G401.6 (cell line): ENCODE measurements around the gene ADAMTS2.

ENCODE experiments used
- FAIRE-seq: peaks from 2 replicates; lab custom pipeline; 2012; peaks lifted over from hg19 to GRCh38; lab: Jason Lieb, UNC

Gene ADAMTS2

DNA sequence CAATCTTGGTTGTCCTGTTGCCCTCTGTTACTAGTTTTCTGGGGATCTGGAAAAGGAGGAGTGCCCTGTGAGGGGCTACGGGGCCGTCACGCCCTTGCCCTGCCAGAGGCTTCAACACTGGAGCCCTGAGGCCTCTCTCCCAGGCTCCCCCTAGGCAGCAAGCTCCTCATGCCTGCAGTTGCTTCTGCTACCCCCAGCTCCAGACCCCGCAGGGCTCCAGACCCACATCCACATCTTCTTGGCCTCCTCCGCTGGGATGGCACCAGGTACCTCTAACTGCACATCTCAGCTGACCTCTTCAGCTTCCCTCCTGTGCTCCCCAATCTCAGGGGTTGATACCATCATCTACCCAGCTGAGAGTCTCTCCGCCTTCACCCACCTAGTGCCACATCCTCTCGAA lies 169.1 kb downstream of the ADAMTS2 start:
- FAIRE-seq = no peak

DNA sequence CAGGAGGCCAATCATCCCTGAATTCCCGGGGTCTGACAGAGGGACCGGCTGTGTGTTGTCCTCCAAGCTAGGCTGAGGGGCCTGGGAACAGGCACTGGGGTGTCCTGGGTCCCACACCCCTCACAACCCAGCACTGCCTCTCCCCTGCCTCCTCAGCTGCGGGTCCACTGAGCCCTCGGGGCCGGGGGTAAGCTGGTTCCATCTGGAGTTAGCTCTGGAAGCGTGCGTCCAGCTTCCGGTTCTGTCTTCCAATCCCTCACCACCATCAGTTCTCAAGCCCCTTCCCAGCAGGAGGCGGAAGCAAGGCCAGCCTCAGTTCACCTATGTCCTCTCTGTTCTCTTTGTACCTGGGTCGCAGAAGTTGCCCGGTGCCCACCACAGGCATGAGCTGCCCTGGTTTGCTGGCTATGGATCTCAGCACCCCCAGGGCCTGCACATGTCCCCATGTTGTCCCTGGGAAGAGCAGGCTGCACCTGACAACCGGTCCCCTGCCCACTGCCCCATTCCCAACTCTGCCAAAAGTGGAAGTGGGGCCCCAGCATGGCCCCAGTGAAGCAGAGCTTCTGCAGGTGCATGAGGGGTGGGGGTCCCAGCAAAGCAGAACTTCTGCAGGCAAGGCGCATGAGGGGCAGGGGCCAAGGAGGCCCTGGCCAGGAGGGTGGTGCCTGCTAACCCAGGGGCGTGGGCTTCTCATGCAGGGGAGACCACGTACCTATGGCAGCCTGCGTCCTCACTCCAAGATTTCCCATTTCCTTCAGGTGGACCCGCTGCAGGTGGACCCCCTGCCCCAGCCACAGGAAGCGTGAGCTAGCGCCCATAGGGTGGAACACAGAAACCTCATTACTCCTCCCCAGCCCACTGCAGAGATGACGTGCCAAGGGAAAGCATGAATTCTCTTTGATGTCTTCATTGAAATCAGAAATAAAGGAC lies 173.2 kb downstream of the ADAMTS2 start:
- no peak for FAIRE-seq

DNA sequence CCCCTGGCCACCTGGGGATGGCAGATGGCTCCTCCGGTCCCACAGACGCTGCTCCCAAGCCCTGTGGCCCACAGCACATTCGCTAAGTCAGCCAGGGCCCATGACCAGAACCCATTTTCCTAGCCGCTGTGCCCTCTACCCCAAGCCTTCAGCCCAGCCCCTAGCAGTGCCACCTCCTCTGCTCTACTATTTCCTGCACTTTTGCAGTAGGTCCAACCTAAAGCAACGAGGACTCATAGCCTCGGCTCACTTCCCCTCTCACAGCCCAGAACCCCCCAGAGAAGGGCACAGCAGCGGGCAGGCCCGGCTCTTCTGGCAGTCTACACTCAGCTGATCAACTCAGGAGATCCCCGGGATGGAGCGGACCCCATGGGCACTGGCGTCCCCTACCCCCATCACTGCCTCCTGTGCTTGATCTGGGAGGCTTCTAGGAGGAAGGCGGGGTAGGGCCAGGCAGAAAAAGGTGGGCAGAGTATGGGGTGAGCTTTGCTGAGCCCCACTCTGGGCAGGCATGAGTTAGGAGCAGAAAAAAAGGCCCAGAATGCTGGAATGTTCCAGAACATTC lies 173.9 kb downstream of the ADAMTS2 start:
- no peak for FAIRE-seq

DNA sequence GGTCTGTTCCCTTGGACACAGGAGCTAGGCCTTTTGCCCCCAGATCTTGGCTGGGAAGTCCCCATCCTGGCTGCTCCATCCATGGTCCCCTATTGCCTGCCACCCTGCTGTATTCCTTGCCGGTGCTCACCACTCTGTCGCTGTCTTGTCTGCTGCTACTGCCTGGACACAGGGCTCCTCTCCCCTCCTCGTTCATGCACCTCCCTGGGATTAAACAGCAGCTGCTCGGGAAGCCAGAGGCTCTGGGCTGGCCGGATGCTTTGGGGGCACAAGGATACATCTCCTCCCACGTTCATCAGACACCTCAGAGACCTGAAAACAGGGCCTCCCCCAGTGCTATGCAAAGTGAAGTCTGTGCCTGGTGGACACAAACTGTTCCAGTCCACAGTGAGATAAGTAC lies 174.7 kb downstream of the ADAMTS2 start:
- FAIRE-seq = no peak

DNA sequence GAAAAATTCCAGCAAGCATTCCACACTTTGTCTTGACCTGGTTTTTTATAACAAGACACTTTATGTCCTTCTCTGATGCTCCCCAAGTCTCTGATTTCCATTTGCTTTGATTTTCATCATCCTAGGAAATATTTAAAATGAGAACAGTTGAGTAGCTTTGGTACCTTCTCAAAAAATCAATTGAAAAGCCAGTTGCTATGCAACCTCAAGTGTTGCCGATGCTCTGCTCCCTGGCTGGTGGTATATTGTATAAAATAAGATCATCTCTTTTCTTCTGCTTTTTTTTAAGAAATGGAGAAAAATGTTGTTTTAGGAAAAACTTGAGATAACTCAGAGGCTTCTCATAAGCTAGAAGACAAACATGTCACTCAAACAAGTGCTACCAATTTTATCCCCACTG lies 175.4 kb downstream of the ADAMTS2 start:
- FAIRE-seq = no peak

DNA sequence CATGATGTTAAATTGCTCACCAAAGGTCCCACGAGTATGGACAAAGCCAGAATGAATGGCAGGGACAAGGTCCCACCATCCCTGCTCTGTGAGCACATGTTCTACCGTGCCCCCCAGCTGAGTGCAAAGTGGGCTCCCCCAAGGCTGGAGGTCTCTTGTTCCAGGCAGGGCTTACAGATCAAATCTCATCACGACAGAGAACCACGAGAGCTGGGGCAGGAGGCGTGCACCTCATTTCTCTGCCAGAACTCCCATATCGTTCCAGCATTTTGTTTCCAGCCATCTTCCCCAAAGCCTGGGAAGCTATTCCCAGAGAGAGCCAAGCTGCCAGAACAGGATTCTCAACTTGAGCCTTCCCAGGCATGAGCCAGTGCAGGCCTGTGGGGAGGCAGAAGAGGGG lies 176.6 kb downstream of the ADAMTS2 start:
- no peak for FAIRE-seq

DNA sequence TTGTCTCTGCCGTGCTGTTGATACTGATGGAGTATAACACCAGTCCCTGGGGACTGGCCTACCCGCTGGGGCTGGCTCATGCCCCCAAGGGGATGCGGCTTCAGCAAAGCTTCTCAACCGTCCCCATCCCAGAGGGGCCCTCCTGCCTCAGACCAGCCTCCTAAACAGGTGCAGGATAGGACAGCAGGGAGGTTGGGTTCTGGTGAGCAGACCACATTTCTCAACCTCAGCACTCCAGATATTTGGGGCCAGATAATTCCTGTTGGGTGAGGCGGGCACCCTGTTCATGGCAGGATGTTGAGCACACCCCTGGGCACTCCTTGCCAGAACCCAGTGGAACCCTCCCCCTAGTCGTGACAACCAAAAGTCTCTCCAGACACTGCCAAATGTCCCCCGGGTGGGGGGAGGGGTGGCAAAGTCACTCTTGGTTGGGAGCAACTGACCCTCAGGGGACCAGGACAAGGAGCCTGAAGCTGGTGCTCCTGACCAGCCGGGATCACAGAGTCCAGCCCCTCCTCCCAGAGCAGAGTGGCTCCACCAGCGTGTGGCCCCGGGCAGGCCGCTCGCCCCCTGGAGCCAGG lies 177.3 kb downstream of the ADAMTS2 start:
- no peak for FAIRE-seq

DNA sequence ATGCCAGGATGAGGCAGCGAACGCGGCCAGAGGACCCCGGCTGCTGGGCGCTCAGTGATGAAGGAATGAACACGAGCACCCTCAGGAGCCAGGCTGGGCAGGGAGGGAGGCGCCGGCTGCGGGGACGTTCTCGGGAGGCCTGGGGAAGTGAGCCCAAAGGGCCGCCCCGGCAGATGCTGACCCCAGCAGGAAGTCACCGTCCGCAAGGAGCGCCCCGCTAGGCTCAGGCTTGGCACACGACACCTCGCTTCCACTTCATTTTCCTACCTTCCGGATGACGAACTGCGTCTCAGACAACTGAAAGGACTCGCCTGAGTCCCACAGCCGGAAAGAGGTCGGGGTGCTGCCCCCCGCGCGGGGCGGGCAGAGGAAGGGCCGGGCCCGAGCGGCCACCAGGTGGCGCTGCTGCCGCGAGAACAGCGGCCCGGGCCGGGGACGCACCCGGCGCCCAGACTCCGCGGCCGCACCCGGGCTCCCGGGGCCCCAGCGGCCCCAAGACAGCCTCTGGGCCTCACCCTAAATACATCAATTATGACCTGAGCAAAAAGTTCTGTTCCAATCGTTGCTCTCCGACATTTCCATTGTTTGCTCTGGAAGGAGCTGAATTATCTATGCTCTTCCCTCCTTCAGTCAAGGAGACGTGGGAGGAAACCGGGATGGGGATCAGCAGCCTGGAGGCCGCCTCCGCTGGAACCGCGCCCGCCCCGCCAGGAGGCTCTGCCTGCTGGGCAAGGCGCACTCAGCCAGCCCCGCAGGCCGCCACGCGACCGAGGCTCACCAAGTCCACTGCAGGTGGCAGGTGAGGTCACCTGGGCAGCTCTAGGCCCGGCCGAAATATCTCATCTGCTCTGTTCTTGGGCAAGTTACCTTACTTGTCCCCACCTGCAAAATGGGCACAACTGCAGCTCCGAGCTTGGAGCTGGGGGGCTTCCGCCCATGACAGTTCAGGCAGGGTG lies 178.1 kb downstream of the ADAMTS2 start:
- no peak for FAIRE-seq

DNA sequence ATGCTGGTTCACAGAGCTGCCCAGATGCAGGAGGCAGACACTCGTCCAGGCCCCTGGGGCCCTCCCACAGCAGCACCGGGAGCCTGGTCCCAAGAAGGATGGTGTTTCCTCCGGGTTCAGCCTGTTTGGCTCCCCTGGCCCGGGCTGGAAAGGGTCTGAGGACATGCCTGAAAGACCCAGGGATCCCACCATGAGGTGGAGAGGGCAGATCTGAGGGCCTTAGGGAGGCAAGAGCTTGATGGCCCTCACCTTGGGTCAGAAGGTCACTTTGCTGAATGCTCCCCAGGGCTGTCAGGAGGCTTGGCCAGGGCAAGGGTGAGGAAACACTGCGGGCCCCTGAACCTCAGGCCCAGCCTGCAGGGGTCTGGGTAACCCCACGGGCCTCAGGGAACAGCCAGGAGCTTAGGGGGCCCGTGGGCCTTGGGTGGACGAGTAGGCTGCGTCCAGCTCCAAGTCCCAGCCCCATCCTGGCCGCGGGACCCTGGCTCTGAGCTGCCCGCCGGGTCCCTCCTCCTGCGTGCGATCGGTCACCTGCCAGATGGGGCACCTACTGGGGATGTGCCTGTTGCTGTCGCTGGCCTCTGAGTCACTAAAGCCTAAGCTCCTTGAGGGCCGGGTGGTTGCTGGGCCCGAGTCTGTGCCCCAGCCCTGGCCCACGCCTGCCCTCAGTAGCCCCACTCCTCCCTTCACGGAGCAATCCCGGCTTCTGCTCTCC lies 178.9 kb downstream of the ADAMTS2 start:
- no peak for FAIRE-seq

DNA sequence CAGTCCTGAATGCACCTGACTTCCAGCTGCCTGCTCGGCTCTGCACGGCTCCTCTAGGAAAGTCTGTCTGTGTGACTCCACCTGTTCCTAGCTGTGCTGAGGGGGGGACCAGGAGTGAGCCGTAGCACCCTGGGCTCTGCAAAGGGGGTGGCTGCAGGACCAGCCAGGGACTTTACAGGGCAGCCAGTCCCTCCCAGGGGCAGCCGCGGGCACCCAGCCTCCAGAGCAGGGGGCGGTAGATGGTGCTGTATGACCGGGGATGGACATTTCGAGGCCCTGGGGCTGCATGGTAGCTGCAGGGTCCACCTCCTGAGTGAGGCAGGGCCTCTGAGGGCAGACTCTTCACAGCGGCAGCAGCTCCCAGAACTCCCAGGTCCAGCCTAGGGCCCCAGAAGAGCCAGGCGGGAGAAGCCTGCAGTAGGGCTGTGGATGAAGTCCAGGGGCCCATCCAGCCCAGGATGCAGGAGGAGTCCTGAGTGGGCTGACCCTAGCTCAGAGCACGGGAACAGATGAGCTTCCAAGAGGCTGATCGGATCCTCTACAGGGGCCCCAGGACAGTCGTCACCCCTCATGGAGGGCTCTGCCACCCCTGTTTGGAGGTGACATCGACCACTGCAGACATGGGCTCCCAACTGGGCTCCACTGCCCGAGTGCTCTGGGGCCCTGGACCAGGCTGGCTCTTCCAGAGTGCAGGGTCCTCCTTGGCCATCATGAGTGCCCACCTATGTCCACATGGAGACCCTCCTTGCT lies 179.7 kb downstream of the ADAMTS2 start:
- FAIRE-seq = no peak

DNA sequence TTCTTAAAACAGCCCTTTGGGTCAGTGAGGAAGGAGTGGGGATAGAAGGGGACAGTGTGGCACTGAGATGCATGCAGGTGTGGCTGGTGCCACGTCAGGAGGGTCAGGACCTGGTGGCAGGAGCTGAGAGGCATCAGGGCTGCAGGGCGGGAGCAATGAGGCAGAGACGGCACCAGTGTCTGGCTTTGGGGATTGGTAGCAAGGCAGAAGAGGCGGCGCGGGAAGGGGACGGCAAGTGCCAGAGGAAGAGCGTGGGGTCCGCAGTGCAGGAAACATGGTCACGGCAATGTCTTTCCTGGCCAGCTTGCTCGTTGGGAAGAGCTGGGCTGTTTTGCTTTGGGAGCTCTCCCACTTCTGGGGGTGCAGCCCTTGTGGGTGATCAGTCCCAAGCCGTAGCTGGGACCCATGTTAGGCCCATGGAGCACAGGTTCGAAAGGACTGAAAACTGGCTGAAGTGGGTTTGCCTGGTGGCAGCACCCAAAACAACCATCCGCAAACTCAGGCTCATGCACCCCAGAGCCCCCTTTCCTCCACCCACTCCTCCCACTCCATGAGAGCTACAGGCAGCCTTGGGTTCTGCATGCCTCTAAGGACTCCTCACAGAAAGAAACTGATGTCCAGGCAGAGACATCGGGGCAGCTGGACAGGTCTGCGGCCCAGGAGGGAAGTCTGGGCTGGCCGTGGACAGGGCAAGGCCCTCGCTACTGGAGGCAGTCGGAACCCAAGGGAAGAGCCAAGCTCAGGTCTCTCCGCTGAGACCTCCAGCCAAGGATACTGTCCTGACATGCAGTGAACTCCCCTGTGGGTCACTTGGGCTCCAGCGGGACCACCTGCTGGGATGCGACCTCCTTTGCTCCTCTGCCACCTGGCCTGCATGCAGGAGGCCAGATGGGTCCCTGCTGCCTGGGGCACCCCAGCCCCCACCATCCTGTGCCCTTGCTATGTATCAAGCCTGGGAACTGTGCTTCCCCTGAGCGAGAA lies 180.6 kb downstream of the ADAMTS2 start:
- no peak for FAIRE-seq

DNA sequence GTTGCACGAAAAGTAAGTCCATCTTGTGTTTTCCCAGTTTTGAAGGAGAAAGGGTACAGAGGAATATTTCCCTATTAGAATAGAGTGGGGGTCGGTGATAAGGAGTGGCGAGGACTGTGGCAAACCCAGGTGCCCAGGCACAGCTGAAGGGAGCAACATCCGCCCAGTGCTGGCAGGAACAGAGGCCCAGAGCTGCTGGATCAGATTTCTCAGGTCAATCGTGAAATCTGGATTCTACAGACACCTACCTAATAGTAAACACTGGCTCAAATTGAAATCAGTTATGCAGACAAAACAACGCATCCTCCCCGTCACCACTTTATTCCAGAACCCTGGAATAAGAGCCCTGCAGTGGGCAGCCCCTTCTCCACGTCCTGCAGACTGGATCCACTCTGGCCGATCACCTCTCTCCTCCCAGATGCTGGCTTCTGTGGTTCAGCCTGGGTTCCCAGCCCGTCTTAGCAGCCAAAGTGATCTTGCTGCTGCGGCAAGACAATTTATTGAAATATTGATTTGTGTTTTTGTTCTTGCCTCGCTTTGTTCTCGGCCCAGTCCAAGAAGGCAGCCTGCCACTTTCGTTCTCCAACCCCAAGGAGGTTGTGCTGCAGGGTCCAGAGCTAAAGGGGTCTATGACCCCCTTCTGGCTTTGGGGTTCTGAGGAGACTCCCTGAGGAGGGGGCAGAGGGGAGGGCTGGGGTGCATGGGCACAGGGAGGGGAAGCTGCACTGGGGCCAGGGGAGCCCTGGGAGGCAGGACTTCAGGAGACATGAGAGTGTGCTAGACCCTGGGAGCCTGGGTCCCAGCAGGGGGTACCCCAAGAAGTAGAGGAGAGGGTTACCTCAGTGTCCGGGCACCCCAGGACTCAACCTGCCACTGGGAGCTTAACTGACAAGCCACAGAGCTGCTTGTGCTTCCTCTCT lies 181.8 kb downstream of the ADAMTS2 start:
- no peak for FAIRE-seq

DNA sequence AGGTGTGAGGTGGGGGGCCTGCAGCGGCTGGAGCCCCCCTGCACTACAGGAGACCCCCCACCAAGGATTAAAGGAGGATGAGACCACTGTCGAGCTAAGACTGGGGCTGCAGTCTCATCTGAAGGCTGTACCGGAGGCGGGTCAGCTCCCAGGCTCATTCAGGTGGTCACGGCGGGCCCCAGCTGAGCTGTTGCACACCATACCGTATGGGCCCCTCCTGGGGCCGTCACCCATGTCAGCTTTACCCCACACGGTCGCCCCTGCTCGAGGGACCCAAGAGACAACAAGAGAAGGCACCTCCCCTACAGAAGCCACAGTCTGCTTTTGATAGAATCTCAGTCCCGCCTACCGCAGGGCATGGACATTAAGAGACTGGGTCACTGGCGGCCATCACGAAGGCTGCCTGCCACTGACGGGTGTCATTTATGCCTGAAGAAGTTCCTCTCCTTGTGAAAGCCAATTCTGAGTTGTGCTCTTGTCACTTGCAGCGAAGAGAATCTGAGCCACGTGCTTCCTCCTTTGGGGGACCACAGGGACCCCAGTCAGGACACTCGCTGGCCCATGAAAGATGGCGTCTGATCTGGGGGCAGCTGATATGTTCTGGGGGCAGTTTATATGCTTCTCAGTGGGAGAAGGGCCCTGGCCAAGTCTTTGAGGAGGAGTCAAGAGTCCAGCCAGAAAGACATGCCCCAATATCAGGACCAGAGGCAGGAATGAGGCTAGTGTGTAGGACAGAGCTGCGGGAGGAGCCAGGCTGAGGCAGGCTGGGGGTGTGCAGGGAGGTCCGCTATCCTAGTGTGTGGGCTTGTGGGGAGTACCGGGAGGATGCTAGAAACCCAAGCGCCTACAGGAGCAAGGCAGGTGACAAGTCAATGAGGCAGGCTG lies 182.7 kb downstream of the ADAMTS2 start:
- FAIRE-seq = no peak

DNA sequence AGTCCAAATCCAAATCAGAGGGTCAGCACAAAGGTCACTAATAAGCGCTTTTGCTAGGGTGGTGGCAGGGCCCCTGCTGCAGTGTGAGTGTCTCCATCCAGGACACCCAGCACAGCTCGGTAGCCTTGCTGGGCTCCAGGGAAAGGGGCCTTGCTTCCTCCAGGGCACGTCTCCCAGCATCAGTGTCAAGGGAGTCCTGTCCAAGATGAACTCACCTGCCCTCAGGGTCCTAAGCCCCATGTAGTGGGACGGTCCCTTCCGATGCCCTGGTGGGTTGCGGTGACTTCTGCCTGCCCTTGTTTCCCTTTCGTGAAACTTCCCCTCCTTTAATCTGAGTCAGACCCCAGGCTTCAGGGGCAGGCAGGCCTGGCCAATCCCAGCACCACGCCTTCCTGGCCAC lies 183.4 kb downstream of the ADAMTS2 start:
- FAIRE-seq = no peak

DNA sequence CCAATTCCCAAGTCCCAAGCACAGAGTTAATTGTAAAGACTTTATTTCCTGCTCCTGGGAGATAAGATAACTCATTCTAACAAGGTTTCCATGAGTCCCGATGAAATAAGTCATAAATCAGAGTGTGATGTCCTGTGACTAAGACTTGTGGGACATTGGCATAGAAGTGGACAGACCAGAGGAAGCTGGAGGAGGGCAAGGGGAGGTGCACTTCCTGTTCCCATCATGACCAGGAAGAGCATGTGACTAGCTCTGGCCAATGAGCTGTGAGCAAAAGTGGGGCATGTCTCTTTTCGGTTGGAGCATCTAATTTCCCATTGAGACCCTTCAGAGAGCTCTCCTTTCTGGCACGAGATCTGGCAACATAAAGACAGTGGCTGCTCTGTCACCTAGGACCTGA lies 184.7 kb downstream of the ADAMTS2 start:
- no peak for FAIRE-seq

DNA sequence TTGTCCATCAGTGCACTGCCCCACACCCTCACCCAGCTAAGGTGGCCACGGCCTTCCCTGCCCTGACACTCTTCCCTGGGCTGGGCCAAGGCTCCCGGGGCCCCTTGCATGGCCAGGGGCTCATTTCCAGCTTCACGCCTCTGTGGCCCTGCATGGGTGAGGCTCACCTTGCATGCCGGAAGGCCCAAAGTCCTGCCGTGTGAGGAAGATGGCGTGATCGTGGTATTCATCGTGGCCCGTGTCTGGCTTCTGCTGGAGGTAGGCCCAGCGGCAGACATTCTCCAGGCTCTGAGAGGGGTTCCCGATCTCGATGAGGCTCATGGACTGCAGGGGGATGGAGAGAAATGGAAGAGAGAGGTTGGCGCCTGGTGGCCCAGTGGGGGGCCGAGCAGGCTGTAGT lies 186.7 kb downstream of the ADAMTS2 start:
- FAIRE-seq = no peak
